NCI-H2107 treated with DMSO at 0.1 percent for 48 hours (cell line): ENCODE measurements around the gene ZNF823.
"Not testable (repeated sequence)": the region's sequence is repeated elsewhere in the genome, so short reads cannot be mapped to it uniquely, and the experiment has no call there.

ENCODE experiments used
- DNase-seq: peaks from one replicate; lab custom pipeline; 2025; ENCODE audit not compliant: unreplicated experiment; lab: John Stamatoyannopoulos, UW

Gene ZNF823

GRCh38 chr19:11680689-11681302 lies 58.0 kb downstream of the ZNF823 start:
- DNase-seq: no peak

GRCh38 chr19:11678504-11678903 lies 60.2 kb downstream of the ZNF823 start:
- no peak for DNase-seq

GRCh38 chr19:11676661-11677600 lies 61.8 kb downstream of the ZNF823 start:
- not testable (repeated sequence) for DNase-seq

GRCh38 chr19:11675569-11675968 lies 63.2 kb downstream of the ZNF823 start:
- DNase-seq: no peak

GRCh38 chr19:11674067-11674492 lies 64.7 kb downstream of the ZNF823 start:
- DNase-seq: no peak

GRCh38 chr19:11673608-11674041 lies 65.1 kb downstream of the ZNF823 start:
- DNase-seq: no peak
